Suppressor macrophage treated with lipopolysaccharide for 1 hour (primary cell): Measurements from ENCODE around the gene RIOK3.
"Not testable (repeated sequence)": the region's sequence is repeated elsewhere in the genome, so short reads cannot be mapped to it uniquely, and the experiment has no call there.

Experiments
- DNase-seq, 3 donors: peaks; one replicate each; pipeline ENCODE4 v3.0.0-alpha.2; 2020 to 2022

RIOK3 gene

DNA sequence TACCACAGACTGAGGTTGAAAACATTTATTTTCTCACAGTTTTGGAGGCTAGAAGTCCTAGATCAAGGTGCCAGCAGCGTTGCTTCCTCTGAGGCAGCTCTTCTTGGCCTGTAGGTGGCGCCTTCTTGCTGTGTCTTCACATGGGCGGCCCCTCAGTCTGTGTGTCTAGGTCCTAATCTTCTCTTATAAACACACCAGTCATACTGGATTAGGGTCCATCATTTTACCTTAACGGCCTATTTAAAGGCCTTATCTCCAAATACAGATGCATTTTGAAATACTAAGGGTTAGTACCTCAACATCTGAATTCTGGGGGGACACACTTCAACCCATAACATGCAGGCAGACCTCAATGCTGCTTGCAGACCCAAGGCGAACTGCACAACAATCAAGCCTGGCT is 45.8 kb downstream of the RIOK3 start:
- DNase-seq, result peak; percentile 71 to 79 (median 73)

- DNase-seq, result peak; percentile 55 to 65 (median 56)
Observed at GRCh38 chr18:23499291-23499781, 46.2 kb downstream of the RIOK3 start.

DNA sequence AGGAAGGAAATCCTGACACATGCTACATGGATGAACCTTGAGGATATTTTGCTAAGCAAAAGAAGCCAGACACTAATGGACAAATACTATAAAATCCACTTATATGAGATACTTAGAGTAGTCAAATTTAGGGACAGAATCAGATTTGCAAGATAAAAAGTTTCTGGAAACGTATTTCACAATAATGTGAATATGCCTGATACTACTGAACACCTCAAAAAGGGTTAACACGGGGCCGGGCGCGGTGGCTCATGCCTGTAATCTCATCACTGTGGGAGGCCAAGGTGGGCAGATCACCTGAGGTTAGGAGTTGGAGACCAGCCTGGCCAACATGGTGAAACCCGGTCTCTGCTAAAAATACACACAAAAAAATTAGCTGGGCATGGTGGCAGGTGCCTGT is 48.5 kb downstream of the RIOK3 start:
- no peak for DNase-seq

DNA sequence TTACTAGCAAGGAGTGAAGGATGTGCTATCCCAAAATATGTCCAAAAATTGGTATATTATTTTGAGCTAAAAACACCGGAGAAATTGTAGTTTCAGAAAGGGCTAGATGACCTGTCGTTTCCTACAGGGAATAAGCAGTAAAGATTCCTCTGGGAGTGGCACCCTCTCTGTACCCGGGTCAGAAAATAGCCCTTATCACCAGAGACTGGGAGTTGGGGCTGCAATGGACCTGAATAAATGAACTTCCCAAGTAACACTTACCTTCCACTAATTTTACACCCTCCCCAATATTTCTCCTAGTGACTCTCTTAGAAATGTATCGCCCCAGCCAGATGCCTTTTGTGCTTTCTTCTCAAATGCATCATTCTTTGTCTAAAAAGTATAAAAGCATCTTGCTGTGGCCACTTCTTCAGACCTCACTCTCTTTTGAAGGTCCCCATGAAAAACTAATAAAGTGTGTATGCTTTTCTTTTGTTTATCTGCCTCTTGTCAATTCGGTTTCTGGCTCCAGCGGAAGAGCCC is 49.5 kb downstream of the RIOK3 start:
- DNase-seq, result no peak

GRCh38 chr18:23503038-23503962 is 50.2 kb downstream of the RIOK3 start, which contains the start of gene RMC1:
RMC1 (plus strand) TSS chr18:23503511; CDS start chr18:23503619, 108 bp downstream.
- peak; percentile 96 to 100 (median 99) for DNase-seq

- DNase-seq, result peak in 1 of 3 donors; percentile 24
Observed at GRCh38 chr18:23503963-23504344, 50.9 kb downstream of the RIOK3 start.

- DNase-seq, result no peak
Observed at GRCh38 chr18:23504720-23505119, 51.6 kb downstream of the RIOK3 start.

DNA sequence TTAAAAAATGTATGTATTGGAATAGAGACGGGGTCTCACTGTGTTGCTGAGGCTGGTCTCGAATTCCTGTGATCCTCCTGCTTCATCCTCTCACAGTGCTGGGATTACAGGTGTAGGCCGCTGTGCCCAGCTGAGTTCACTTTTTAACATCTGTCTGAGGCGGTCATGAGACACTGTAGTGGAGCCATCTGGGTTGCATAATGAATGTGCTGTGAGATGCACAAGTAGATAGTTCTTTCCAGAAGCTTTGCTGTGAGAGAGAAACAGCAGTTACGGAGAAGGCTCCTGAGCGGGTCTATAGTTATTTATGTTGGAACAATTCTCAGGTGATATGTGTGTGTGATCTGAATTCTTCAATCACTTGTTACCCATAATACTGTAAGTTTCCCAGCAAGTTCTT is 53.3 kb downstream of the RIOK3 start:
- no peak for DNase-seq

- DNase-seq, result not testable (repeated sequence)
Observed at GRCh38 chr18:23510923-23511322, 57.8 kb downstream of the RIOK3 start.

GRCh38 chr18:23512216-23512615 is 59.1 kb downstream of the RIOK3 start:
- not testable (repeated sequence) for DNase-seq

DNA sequence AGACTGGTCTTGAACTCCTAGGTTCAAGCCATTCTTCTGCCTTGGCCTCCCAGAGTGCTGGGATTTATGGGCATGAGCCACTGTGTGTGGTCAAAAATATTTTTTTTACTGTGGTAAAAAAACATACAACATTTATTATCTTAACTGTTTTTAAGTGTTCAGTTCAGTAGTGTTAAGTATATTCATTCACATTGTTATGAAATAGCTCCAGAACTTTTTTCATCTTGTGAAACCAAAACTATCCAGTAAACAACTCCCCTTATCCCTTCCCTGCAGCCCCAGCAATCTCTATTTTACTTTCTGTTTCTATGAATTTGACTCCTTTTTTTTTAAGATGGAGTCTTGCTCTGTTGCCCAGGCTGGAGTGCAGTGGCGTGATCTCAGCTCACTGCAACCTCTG is 59.6 kb downstream of the RIOK3 start:
- peak in 2 of 3 donors; percentile 30 to 60 for DNase-seq

DNA sequence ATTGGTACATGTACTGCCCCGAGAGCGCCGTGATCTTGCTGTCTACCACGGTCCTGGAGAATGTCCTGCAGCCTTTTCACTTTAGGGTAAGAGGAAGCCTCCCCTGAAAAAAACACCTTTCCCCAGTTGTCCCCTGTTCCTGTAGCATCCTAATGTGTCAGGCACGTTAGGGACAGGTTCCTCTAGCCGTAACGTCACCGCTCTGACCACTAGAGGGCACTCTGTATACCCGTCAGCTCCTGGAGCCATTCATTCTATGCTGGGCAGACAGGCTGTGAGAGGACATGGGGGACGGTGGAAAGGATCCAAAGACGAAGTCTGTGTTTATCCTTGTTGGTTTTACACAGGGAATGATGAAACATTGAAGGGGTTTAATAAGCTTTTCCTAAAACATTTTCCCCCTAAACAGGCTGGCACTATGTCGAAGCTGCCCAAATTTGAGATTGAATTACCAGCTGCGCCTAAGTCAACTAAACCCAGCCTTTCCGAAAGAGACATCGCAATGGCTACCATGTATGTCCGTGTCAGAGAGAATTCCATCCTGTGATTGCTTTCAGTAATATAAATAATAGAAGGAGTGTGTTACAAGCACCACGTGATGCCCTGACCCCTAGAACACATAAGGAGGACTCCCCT is 62.9 kb downstream of the RIOK3 start:
- DNase-seq, result peak; percentile 83 to 91 (median 89)

DNA sequence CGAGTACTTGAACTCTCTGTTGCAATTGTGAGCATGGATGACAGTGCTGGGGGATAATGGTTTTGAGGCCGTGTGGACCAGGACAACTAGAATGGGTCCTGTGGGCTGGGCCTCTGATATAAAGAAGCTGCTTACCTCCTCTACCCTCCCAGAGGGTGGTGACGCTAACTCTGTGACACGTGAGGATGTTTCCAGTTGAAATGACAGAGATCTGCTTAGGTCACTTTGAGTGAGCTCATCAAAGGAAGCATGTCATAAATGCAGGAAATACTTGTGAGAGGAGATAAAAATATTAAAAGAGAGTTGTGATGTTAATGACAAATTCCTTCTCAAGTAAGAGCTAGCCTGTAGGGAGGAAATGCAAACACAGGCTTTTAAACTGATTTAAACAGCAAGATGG is 66.6 kb downstream of the RIOK3 start:
- DNase-seq, result peak; percentile 36 to 69 (median 52)

DNA sequence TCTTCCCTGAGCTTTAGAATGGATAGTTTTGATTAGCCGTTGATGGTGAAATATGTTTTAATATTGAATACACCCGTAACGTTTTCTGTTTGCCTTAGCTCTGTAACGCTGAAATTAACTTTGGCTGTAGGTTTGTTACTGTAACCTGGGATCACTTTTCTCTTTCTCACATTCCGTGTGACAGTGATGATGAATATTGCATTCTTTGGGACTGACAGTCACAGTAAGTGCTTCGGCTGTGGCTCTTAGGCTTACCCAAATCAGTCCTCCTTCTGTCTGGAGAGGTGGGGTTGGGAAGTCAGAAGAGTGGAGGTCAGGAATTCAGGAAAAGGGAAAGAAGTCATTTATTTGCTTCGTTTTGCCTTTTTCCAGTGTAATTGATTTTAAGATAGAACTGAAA is 68.2 kb downstream of the RIOK3 start:
- no peak for DNase-seq

DNA sequence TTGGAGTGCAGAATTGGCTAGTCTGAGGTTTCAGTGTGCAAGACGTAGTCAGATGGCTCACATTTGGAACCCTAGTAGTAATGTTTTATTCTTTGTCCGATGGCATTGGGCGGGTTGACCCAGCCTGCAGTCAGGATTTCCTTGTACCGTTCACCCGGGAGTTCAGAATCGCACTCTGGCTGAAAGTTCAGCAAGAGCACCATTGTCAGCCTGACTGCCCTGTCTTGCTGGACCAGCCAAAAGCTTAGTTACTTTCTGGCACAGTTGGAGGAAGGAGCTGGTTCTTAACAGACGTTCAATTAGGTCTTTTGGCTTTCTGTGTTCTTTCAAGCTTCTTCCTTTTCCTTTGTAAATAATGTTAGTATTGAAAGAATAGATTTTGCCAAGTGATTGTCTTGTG is 68.8 kb downstream of the RIOK3 start:
- no peak for DNase-seq

DNA sequence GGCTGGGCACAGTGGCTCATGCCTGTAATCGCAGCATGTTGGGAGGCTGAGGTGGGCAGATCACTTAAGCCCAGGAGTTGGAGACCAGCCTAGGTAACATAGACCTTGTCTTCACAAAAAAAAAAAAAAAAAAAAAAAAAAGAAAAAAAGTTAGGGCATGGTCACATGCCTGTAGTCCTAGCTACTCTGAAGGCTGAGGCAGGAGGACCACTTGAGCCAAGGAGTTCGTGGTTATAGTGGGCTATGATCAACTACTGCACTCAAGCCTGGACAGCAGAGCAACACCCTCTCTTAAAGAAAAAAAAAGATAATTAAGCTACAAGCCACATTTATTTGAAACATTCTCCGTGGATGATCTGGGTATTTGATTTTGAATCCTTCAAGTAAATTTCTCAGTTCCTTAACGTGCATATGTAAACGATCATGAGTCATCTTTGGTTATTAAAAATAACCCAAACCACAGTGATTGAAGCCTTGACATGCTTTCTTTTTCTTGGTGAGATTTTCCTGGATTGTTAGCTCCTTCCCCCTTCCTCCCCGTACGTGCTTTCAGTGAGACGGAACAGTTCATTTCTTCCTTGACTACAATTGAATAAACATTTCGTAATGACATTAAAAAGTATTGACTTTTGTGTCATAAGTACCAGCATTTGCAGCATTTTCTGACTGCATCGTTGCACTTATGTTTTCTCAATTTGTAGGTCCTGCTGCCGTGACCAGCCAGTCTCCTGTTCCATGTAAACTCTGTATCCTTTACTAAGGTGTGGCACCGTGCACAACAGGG is 70.5 kb downstream of the RIOK3 start:
- peak; percentile 70 to 94 (median 77) for DNase-seq

GRCh38 chr18:23524213-23524707 is 71.2 kb downstream of the RIOK3 start:
- no peak for DNase-seq

- no peak for DNase-seq
Observed at GRCh38 chr18:23526501-23527063, 73.5 kb downstream of the RIOK3 start.

- DNase-seq, result peak; percentile 88 to 93 (median 90)
Observed at GRCh38 chr18:23528580-23529472, 75.7 kb downstream of the RIOK3 start.

DNA sequence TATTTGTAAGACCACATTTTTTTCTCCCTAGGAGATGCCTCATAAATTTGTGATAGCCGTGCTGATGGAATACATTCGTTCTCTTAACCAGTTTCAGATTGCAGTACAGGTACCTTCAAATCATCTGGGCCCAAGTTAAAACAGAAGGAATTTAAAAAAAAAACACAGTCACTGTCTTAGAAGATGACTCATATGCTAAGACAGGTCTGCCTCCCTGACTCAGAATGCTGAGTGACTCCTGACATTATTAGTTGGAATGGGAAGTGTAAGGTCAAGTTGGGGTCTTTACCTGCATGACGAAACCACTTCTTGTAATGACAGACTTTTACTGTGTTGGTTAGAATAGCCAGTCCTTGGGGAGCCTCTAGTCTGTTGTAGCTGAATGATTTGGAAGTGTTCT is 76.5 kb downstream of the RIOK3 start:
- DNase-seq, result peak; percentile 37 to 62 (median 55)

GRCh38 chr18:23530195-23530594 is 77.1 kb downstream of the RIOK3 start:
- DNase-seq, result peak; percentile 58 to 69 (median 63)
